ENCODE data around the gene WDCP. TPM values are rescaled to one million over a fixed set of nuclear protein-coding genes. Genes with fewer than 3 reads are reported as not detected.
A peak's percentile ranks its signal among the peaks of the same experiment; 100 is the strongest.

WDCP gene
- total RNA-seq, 1 donor = 14.7 TPM

- no peak for TF ChIP-seq CTCF (IDR thresholded peaks at IDR 0.05; ENCODE audit: insufficient read depth, low read depth, low read length)
- DNase-seq (ENCODE audit: low read depth) = peak; percentile 21
Measured at GRCh38 chr2:24076849-24077534, 29.8 kb upstream of the WDCP start.

GRCh38 chr2:24075915-24076848, 29.0 kb upstream of the WDCP start, which contains the start of gene SF3B6:
Gene SF3B6 (minus strand): TSS chr2:24076326. CDS start chr2:24076229, 97 bp downstream.
- H3K4me3 ChIP-seq (ENCODE audit: low read depth, low read length) = peak within 1 kb of the TSS; percentile 98
- peak; percentile 99 for DNase-seq (ENCODE audit: low read depth)
- TF ChIP-seq CTCF (IDR thresholded peaks at IDR 0.05; ENCODE audit: insufficient read depth, low read depth, low read length) = no peak

More at GRCh38 chr2:24076849-24077534, 29.8 kb upstream of the WDCP start:
- peak overlapping the region; percentile 98 for H3K4me3 ChIP-seq (ENCODE audit: low read depth, low read length)

- no peak for TF ChIP-seq CTCF (IDR thresholded peaks at IDR 0.05; ENCODE audit: insufficient read depth, low read depth, low read length)
- DNase-seq (ENCODE audit: low read depth) = peak; percentile 8
- H3K4me3 ChIP-seq (ENCODE audit: low read depth, low read length) = peak overlapping the region; percentile 98
Measured at GRCh38 chr2:24075259-24075658, 28.1 kb upstream of the WDCP start.

- no peak for TF ChIP-seq CTCF (IDR thresholded peaks at IDR 0.05; ENCODE audit: insufficient read depth, low read depth, low read length)
- no peak for DNase-seq (ENCODE audit: low read depth)
- no peak overlapping the region for H3K4me3 ChIP-seq (ENCODE audit: low read depth, low read length)
Measured at GRCh38 chr2:24073816-24074215, 26.6 kb upstream of the WDCP start.

GRCh38 chr2:24072259-24072658, 25.1 kb upstream of the WDCP start:
- no peak overlapping the region for H3K4me3 ChIP-seq (ENCODE audit: low read depth, low read length)
- no peak for TF ChIP-seq CTCF (IDR thresholded peaks at IDR 0.05; ENCODE audit: insufficient read depth, low read depth, low read length)
- DNase-seq (ENCODE audit: low read depth) = no peak

- TF ChIP-seq CTCF (IDR thresholded peaks at IDR 0.05; ENCODE audit: insufficient read depth, low read depth, low read length) = no peak
- no peak overlapping the region for H3K4me3 ChIP-seq (ENCODE audit: low read depth, low read length)
- DNase-seq (ENCODE audit: low read depth) = no peak
Measured at GRCh38 chr2:24065341-24065740, 18.1 kb upstream of the WDCP start.

Data from fibroblast of villous mesenchyme (primary cell).